ENCODE data around the gene ZNF555. TPM values are rescaled to one million over a fixed set of nuclear protein-coding genes. Genes with fewer than 3 reads are reported as not detected.

Gene ZNF555
- total RNA-seq, 1 experiment from 2014 or later = 0.84 TPM

- no peaks in the 10 kb centered on the region for H3F3A ChIP-seq (ENCODE audit: low read length, unreplicated experiment)
- no peak overlapping the region for H3K27ac ChIP-seq (ENCODE audit: low read length)
- no peaks in the 10 kb centered on the region for H3K9me2 ChIP-seq (replicated peaks; ENCODE audit: low read length)
- no peak overlapping the region for H3K4me2 ChIP-seq (ENCODE audit: low read length)
- no peak for DNase-seq
- CTCF ChIA-PET = no interaction called here
- POLR2A ChIA-PET (ENCODE audit: unreplicated experiment) = no interaction called here
- H3K4me3 ChIP-seq (ENCODE audit: low read length) = no peak overlapping the region
- no peaks in the 10 kb centered on the region; the same call in 1 of the 2 replicates for H3K36me3 ChIP-seq (ENCODE audit: low read depth, low read length)
- no peak for TF ChIP-seq EZH2 (IDR thresholded peaks at IDR 0.05; ENCODE audit: low read length, unreplicated experiment)
- no peak for TF ChIP-seq CTCF (conservative IDR thresholded peaks at IDR 0.05; ENCODE audit: low read depth, low read length)
- TF ChIP-seq EZH2phosphoT487 (IDR thresholded peaks at IDR 0.05; ENCODE audit: borderline replicate concordance, low read length) = no peak
- BruUV-seq (replicated peaks) = no TSS peak
- no peak for ATAC-seq
- no peak overlapping the region for H3K9ac ChIP-seq (ENCODE audit: low read length)
- H3K79me2 ChIP-seq (ENCODE audit: low read length) = no peaks in the 10 kb centered on the region
- no peak overlapping the region for H2AFZ ChIP-seq (ENCODE audit: low read length)
- H3K9me3 ChIP-seq (ENCODE audit: low read length) = no peaks in the 10 kb centered on the region
- no peaks in the 10 kb centered on the region for H4K20me1 ChIP-seq (ENCODE audit: low read length)
- no peaks in the 10 kb centered on the region for H3K4me1 ChIP-seq (ENCODE audit: insufficient read depth, low read length)
- intact Hi-C loops (cut with micrococcal nuclease) = no loop called here
- H3K27me3 ChIP-seq (ENCODE audit: low read length) = no peaks in the 10 kb centered on the region
These were observed 35.9 kb upstream of the ZNF555 start for GRCh38 chr19:2805261-2805900.

- no peak overlapping the region for H3K9ac ChIP-seq (ENCODE audit: low read length)
- H3K27ac ChIP-seq (ENCODE audit: low read length) = no peak overlapping the region
- no peaks in the 10 kb centered on the region for H3F3A ChIP-seq (ENCODE audit: low read length, unreplicated experiment)
- intact Hi-C loops (cut with micrococcal nuclease) = no loop called here
- H3K4me2 ChIP-seq (ENCODE audit: low read length) = no peak overlapping the region
- no peaks in the 10 kb centered on the region for H3K9me2 ChIP-seq (replicated peaks; ENCODE audit: low read length)
- H3K36me3 ChIP-seq (ENCODE audit: low read depth, low read length) = no peaks in the 10 kb centered on the region; the same call in 1 of the 2 replicates
- DNase-seq (no peak), ATAC-seq (no peak)
- no peaks in the 10 kb centered on the region for H3K79me2 ChIP-seq (ENCODE audit: low read length)
- no peak overlapping the region for H3K4me3 ChIP-seq (ENCODE audit: low read length)
- no peaks in the 10 kb centered on the region for H3K9me3 ChIP-seq (ENCODE audit: low read length)
- no peaks in the 10 kb centered on the region for H3K27me3 ChIP-seq (ENCODE audit: low read length)
- no peak overlapping the region for H2AFZ ChIP-seq (ENCODE audit: low read length)
- ChIA-PET CTCF (no interaction called here), POLR2A (ENCODE audit: unreplicated experiment) (no interaction called here)
- no peaks in the 10 kb centered on the region for H3K4me1 ChIP-seq (ENCODE audit: insufficient read depth, low read length)
- no peaks in the 10 kb centered on the region for H4K20me1 ChIP-seq (ENCODE audit: low read length)
- BruUV-seq (replicated peaks) = no TSS peak
- TF ChIP-seq EZH2phosphoT487 (IDR thresholded peaks at IDR 0.05; ENCODE audit: borderline replicate concordance, low read length) (no peak), EZH2 (IDR thresholded peaks at IDR 0.05; ENCODE audit: low read length, unreplicated experiment) (no peak), CTCF (conservative IDR thresholded peaks at IDR 0.05; ENCODE audit: low read depth, low read length) (no peak)
These were observed 35.2 kb upstream of the ZNF555 start for GRCh38 chr19:2805991-2806649.

- Histone ChIP-seq H3K4me3 (ENCODE audit: low read length) (no peak overlapping the region), H3F3A (ENCODE audit: low read length, unreplicated experiment) (no peaks in the 10 kb centered on the region), H3K79me2 (ENCODE audit: low read length) (no peaks in the 10 kb centered on the region), H3K27me3 (ENCODE audit: low read length) (no peaks in the 10 kb centered on the region), H4K20me1 (ENCODE audit: low read length) (no peaks in the 10 kb centered on the region), H3K27ac (ENCODE audit: low read length) (no peak overlapping the region), H3K4me2 (ENCODE audit: low read length) (no peak overlapping the region), H3K36me3 (ENCODE audit: low read depth, low read length) (no peaks in the 10 kb centered on the region; the same call in 1 of the 2 replicates), H3K9ac (ENCODE audit: low read length) (no peak overlapping the region), H2AFZ (ENCODE audit: low read length) (no peak overlapping the region), H3K4me1 (ENCODE audit: insufficient read depth, low read length) (no peaks in the 10 kb centered on the region), H3K9me2 (replicated peaks; ENCODE audit: low read length) (no peaks in the 10 kb centered on the region), H3K9me3 (ENCODE audit: low read length) (no peaks in the 10 kb centered on the region)
- POLR2A ChIA-PET (ENCODE audit: unreplicated experiment) = no interaction called here
- no TSS peak for BruUV-seq (replicated peaks)
- TF ChIP-seq EZH2phosphoT487 (IDR thresholded peaks at IDR 0.05; ENCODE audit: borderline replicate concordance, low read length) = no peak
- no peak for TF ChIP-seq EZH2 (IDR thresholded peaks at IDR 0.05; ENCODE audit: low read length, unreplicated experiment)
- TF ChIP-seq CTCF (conservative IDR thresholded peaks at IDR 0.05; ENCODE audit: low read depth, low read length) = no peak
- CTCF ChIA-PET = no interaction called here
- intact Hi-C loops (cut with micrococcal nuclease) = no loop called here
- ATAC-seq (no peak), DNase-seq (no peak)
These were observed 34.4 kb upstream of the ZNF555 start for GRCh38 chr19:2806736-2807378.
